SU-DHL-6 (cell line): ENCODE measurements around the gene TP53BP2.
"Not testable (repeated sequence)": the region's sequence is repeated elsewhere in the genome, so short reads cannot be mapped to it uniquely, and the experiment has no call there.

Source experiments
- EZH2phosphoT487 ChIP-seq: fragments of 200-600 bp; sonication (generic), shearing (Covaris generic); conservative IDR thresholded peaks from 2 replicates; pipeline ENCODE4 v1.6.1; 2018; ENCODE audit warnings: mild to moderate bottlenecking, antibody characterized with exemption, low read length, moderate library complexity, mixed read lengths
- TF ChIP-seq, protein P1 (sequence below): fragments of 200-600 bp; sonication (generic); IDR thresholded peaks from one replicate; pipeline ENCODE4 v1.5.1; 2017; ENCODE audit warnings: antibody characterized with exemption, mild to moderate bottlenecking, low read length, moderate library complexity; ENCODE audit not compliant: insufficient read depth, poor library complexity, severe bottlenecking

DNA sequence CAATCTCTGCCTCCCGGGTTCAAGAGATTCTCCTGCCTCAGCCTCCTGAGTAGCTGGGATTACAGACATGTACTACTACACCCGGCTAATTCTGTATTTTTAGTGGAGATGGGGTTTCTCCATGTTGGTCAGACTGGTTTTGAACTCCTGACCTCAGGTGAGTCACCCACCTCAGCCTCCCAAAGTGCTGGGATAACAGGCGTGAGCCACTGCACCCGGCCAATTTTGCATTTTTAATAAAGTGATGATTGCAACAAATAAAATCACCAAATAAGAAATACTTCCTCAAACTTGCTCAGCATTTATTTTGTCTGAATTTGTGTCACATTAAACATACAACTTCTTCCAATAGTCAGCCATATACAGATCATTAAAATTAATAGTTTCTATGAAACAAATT is 35.8 kb downstream of the TP53BP2 start:
- TF ChIP-seq, protein P1, sequence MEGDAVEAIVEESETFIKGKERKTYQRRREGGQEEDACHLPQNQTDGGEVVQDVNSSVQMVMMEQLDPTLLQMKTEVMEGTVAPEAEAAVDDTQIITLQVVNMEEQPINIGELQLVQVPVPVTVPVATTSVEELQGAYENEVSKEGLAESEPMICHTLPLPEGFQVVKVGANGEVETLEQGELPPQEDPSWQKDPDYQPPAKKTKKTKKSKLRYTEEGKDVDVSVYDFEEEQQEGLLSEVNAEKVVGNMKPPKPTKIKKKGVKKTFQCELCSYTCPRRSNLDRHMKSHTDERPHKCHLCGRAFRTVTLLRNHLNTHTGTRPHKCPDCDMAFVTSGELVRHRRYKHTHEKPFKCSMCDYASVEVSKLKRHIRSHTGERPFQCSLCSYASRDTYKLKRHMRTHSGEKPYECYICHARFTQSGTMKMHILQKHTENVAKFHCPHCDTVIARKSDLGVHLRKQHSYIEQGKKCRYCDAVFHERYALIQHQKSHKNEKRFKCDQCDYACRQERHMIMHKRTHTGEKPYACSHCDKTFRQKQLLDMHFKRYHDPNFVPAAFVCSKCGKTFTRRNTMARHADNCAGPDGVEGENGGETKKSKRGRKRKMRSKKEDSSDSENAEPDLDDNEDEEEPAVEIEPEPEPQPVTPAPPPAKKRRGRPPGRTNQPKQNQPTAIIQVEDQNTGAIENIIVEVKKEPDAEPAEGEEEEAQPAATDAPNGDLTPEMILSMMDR, result not testable (repeated sequence)
- TF ChIP-seq EZH2phosphoT487, result not testable (repeated sequence)
